Fibroblast of skin of abdomen (primary cell): ENCODE results near the gene NDRG2.

Experiments used
- DNase-seq: peaks from one replicate; pipeline ENCODE4 v3.0.0-alpha.2; 2013

Gene NDRG2

GRCh38 chr14:21055432-21056117 is 30.7 kb upstream of the NDRG2 start:
- no peak for DNase-seq

- DNase-seq: no peak
Measured at GRCh38 chr14:21054768-21055145, 29.9 kb upstream of the NDRG2 start.

- no peak for DNase-seq
Measured at GRCh38 chr14:21054123-21054767, 29.4 kb upstream of the NDRG2 start.

GRCh38 chr14:21053184-21054122 is 28.6 kb upstream of the NDRG2 start:
- DNase-seq: no peak

- DNase-seq: no peak
Measured at GRCh38 chr14:21050597-21050996, 25.7 kb upstream of the NDRG2 start.

- DNase-seq: peak; percentile 30
Measured at GRCh38 chr14:21049271-21049673, 24.4 kb upstream of the NDRG2 start.

GRCh38 chr14:21048638-21049037 is 23.8 kb upstream of the NDRG2 start:
- DNase-seq: no peak

GRCh38 chr14:21047378-21047781 is 22.5 kb upstream of the NDRG2 start:
- peak; percentile 57 for DNase-seq

GRCh38 chr14:21043974-21044618 is 19.2 kb upstream of the NDRG2 start:
- no peak for DNase-seq

- DNase-seq: no peak
Measured at GRCh38 chr14:21043387-21043973, 18.6 kb upstream of the NDRG2 start.

- no peak for DNase-seq
Measured at GRCh38 chr14:21042918-21043317, 18.1 kb upstream of the NDRG2 start.

GRCh38 chr14:21041676-21042433 is 17.0 kb upstream of the NDRG2 start, which contains the start of gene RNASE7:
Gene RNASE7 (plus strand): TSS chr14:21042362. CDS start chr14:21042993, 631 bp downstream.
- DNase-seq: peak; percentile 20

- peak; percentile 25 for DNase-seq
Measured at GRCh38 chr14:21040941-21041340, 16.1 kb upstream of the NDRG2 start.

GRCh38 chr14:21040370-21040925 is 15.6 kb upstream of the NDRG2 start:
- no peak for DNase-seq

- DNase-seq: peak; percentile 67
Measured at GRCh38 chr14:21039585-21040369, 14.9 kb upstream of the NDRG2 start.

GRCh38 chr14:21038441-21039422 is 13.9 kb upstream of the NDRG2 start:
- DNase-seq: peak; percentile 51

- DNase-seq: no peak
Measured at GRCh38 chr14:21037156-21037555, 12.3 kb upstream of the NDRG2 start.

GRCh38 chr14:21036751-21037150 is 11.9 kb upstream of the NDRG2 start:
- no peak for DNase-seq

GRCh38 chr14:21034707-21035106 is 9.8 kb upstream of the NDRG2 start, which contains the start of gene RNASE13:
Gene RNASE13 (minus strand): TSS chr14:21034807. CDS start chr14:21034288, 519 bp downstream.
- no peak for DNase-seq
